ENCODE measurements around the gene PARP2.
"Not testable (repeated sequence)": the region's sequence is repeated elsewhere in the genome, so short reads cannot be mapped to it uniquely, and the experiment has no call there.

PARP2 gene

GRCh38 chr14:20341646-20342045, 1.8 kb upstream of the PARP2 start:
- no peak overlapping the region for H3K4me3 ChIP-seq (ENCODE audit: low read length)
- no peak for DNase-seq (ENCODE audit: low read depth, low spot score)

GRCh38 chr14:20343862-20344220, 406 bp downstream of the PARP2 start:
- peak overlapping the region; percentile 94 for H3K4me3 ChIP-seq (ENCODE audit: low read length)
- DNase-seq (ENCODE audit: low read depth, low spot score): no peak

DNA sequence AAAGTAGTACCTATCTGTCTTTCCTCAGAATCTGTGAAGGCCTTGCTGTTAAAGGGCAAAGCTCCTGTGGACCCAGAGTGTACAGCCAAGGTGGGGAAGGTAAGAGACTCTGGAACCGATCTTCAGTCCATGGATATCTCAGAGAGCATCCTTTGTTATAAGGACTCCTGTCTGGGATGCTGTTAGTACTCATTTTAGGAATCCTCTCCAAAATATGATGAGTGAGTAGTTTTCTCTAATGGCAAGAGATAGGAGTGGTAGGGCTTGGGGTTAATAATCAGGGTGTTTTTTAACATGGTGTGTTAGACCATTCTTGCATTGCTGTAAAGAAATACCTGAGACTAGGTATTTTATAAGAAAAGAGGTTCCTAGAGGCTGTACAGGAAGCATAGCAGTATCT, 1.9 kb downstream of the PARP2 start:
- H3K4me3 ChIP-seq (ENCODE audit: low read length): no peak overlapping the region
- no peak for DNase-seq (ENCODE audit: low read depth, low spot score)

DNA sequence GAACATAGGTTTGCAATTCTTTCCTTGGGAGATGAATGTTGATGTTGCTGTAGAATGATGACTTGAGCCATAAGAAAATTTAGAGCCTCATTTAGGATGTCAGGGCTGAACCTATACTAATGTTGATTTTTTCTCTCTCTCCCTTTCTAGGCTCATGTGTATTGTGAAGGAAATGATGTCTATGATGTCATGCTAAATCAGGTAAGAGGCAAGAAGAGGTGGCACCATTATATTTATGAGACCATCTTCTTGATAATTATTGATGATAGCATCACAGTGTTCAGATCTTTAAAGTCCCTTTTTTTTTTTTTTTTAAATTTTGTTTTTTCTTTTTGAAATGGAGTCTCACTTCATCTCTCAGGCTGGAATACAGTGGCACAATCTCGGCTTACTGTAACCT, 3.3 kb downstream of the PARP2 start:
- DNase-seq (ENCODE audit: low read depth, low spot score): no peak
- no peak overlapping the region for H3K4me3 ChIP-seq (ENCODE audit: low read length)

DNA sequence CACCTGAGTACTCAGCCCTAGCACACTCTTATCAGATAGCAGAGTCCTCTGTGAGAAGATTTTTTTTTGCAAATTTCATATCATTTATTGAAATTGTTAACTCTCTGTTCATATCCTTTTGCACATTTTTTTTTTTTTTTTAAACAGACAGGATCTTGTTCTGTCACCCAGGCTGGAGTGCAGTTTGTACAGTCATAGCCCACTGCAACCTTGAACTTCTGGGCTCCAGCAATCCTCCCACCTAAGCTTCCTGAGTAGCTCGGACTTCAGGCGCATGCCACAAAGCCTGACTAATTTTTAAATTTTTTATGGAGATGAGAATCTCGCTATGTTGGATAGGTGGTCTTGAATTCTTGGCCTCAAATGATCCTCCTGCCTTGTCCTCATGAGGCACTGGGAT, 4.3 kb downstream of the PARP2 start:
- DNase-seq (ENCODE audit: low read depth, low spot score): no peak
- H3K4me3 ChIP-seq (ENCODE audit: low read length): no peak overlapping the region

GRCh38 chr14:20350282-20350681, 6.8 kb downstream of the PARP2 start:
- no peak for DNase-seq (ENCODE audit: low read depth, low spot score)

DNA sequence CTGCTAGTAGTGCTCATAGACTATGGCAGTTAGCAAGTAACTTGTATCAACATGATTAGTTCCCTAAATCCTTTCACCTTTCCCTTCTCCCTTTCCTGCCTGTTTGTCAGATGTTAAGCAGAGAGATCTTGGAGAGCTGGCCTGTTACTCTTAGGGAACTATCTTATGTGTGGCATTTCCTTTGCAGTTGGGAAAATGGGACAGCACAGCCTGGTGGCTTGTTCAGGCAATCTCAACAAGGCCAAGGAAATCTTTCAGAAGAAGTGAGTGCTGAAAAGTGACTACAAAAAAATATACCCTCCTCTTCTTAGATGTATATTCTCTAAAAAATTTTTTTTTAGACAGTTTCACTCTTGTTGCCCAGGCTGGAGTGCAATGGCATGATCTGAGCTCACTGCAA, 7.4 kb downstream of the PARP2 start:
- no peak overlapping the region for H3K4me3 ChIP-seq (ENCODE audit: low read length)
- no peak for DNase-seq (ENCODE audit: low read depth, low spot score)

More at GRCh38 chr14:20350282-20350681, 6.8 kb downstream of the PARP2 start:
- H3K4me3 ChIP-seq (ENCODE audit: low read length): no peak overlapping the region

- no peak overlapping the region for H3K4me3 ChIP-seq (ENCODE audit: low read length)
- DNase-seq (ENCODE audit: low read depth, low spot score): no peak
Observed at GRCh38 chr14:20356422-20356821, 13.0 kb downstream of the PARP2 start.

- H3K4me3 ChIP-seq (ENCODE audit: low read length); DNase-seq (ENCODE audit: low read depth, low spot score): not testable (repeated sequence)
Observed at GRCh38 chr14:20358474-20358873, 15.0 kb downstream of the PARP2 start.

DNA sequence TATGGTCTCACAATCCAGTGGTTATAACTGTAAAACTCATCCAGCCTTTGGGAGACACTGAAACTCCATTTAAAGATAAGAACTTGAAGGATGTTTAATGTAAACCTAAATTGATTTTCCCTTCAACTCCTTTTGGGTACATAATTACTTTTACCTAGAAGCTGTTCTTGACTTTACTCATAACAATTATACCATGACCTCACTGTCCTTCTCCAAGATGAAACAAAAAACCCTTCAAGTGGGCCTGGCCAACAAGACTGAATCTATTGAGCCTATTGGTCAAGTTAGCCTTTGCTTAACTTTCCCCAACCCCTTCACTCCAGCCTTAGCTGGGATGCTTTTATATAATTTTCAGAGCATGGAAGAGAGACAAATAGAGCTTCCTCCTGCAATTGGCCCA, 22.5 kb downstream of the PARP2 start:
- no peak for DNase-seq (ENCODE audit: low read depth, low spot score)

GRCh38 chr14:20372796-20373195, 29.4 kb downstream of the PARP2 start:
- peak; percentile 37 for DNase-seq (ENCODE audit: low read depth, low spot score)
- H3K4me3 ChIP-seq (ENCODE audit: low read length): no peak overlapping the region

More for the DNA sequence above, 22.5 kb downstream of the PARP2 start:
- H3K4me3 ChIP-seq (ENCODE audit: low read length): no peak overlapping the region

- DNase-seq (ENCODE audit: low read depth, low spot score): no peak
- no peak overlapping the region for H3K4me3 ChIP-seq (ENCODE audit: low read length)
Observed at GRCh38 chr14:20375471-20375870, 32.0 kb downstream of the PARP2 start.

GRCh38 chr14:20376071-20376588, 32.7 kb downstream of the PARP2 start:
- no peak for DNase-seq (ENCODE audit: low read depth, low spot score)
- H3K4me3 ChIP-seq (ENCODE audit: low read length): no peak overlapping the region

DNA sequence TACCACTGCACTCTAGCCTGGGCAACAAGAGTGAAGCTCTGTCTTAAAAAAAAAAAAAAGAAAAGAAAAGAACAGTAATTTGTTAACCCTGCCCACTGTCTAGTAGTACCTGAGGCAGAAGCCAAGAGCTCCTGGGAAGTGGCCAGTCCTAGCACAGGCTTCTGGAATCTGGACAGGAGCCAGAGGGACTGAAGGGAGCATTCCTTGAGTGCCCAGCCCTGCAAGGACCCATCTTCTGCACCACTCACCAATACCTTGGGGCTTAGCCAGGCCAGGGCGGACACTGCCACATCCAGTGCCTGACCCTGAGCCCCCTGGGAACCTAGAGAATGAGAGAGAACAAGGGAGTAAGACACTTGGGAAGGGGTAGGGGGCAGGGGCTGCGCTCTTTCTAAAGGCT, 33.7 kb downstream of the PARP2 start:
- DNase-seq (ENCODE audit: low read depth, low spot score): no peak
- H3K4me3 ChIP-seq (ENCODE audit: low read length): no peak overlapping the region

DNA sequence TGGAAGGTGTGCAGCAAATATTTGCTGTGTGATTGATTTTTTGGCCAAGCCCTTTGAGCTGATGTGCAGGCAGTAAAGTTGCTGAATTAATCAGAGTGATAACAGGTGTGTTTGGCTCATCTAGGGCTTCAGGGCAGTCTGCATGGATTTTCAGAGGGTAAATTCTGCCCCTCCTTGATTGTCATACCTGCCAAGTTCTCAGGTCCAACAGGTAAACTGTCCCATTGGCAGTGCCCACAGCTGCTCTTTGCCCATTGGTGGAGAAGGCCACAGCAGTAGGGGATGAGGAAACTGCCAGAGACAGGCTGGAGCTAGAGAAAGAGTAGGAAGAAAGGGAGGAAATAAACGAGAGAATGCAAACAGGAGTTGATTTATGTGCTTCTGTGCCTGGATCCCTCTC, 36.3 kb downstream of the PARP2 start:
- no peak for DNase-seq (ENCODE audit: low read depth, low spot score)
- no peak overlapping the region for H3K4me3 ChIP-seq (ENCODE audit: low read length)

DNA sequence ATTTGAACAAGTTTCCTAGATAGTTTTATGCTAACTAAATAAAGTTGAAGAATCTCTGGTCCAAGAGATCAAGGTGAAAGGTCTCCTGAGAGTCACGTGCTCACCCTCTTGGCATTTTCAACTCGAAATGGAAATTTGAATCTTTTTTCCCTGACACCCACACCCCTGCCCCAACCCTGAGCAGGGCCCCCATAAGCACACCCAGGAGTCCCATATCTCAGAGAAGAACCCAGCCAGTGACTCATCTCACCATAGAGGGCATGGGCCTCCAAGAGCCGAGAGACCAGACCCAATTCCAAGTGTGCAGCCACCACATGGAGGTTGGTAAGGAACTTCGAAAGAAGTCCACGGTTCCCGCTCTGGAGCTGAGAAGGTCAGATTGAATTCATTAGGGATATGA, 37.2 kb downstream of the PARP2 start:
- no peak overlapping the region for H3K4me3 ChIP-seq (ENCODE audit: low read length)
- DNase-seq (ENCODE audit: low read depth, low spot score): no peak

- H3K4me3 ChIP-seq (ENCODE audit: low read length): no peak overlapping the region
- DNase-seq (ENCODE audit: low read depth, low spot score): no peak
Observed at GRCh38 chr14:20381341-20381740, 37.9 kb downstream of the PARP2 start.

- H3K4me3 ChIP-seq (ENCODE audit: low read length): no peak overlapping the region
- DNase-seq (ENCODE audit: low read depth, low spot score): no peak
Observed at GRCh38 chr14:20382526-20382925, 39.1 kb downstream of the PARP2 start.

DNA sequence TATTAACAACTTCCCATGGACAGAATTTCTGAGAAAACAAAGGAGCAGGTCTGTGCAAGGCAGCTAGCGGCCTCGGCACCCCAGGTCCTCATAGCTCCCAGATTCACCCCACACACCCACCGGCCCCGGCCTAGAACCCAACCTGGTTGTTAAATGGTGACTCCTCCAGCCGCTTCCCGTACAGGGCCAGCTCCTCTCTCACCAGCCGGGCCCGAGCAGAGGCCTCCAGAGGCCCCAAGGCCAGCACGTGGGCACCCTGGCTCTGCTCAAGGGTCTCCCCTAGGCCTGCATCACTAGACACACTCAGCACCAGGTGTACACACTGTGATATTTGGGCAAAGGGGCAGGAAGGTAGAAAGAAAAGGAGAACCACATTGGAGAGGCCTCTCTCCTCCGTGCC, 39.6 kb downstream of the PARP2 start:
- no peak for DNase-seq (ENCODE audit: low read depth, low spot score)
- no peak overlapping the region for H3K4me3 ChIP-seq (ENCODE audit: low read length)

DNA sequence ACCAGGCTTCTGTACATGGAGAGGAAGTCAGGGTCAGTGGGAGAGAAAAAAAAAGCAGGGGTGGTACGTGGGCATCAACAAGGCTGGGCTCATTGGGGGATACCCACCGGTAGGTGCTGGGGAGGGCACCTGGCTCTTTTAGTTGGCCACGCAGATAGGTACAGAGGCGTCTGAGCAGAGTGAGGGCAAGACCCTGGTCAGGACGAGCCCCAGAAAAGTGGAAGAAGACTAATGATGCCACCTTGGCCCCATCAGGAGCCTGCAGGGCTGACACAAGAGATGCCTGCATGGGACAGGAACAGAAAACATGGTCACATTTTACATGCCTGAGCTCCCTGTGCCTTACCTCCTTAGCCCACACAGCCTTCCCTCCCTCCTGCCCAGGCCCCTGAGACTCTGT, 40.2 kb downstream of the PARP2 start:
- DNase-seq (ENCODE audit: low read depth, low spot score): no peak
- H3K4me3 ChIP-seq (ENCODE audit: low read length): no peak overlapping the region

GRCh38 chr14:20384321-20384720, 40.9 kb downstream of the PARP2 start:
- DNase-seq (ENCODE audit: low read depth, low spot score): no peak

GRCh38 chr14:20384886-20385285, 41.5 kb downstream of the PARP2 start:
- DNase-seq (ENCODE audit: low read depth, low spot score): no peak
- no peak overlapping the region for H3K4me3 ChIP-seq (ENCODE audit: low read length)

More at GRCh38 chr14:20384321-20384720, 40.9 kb downstream of the PARP2 start:
- no peak overlapping the region for H3K4me3 ChIP-seq (ENCODE audit: low read length)
